Fibroblast of lung (primary cell): Measurements from ENCODE around the gene PLAAT2. TPM values are rescaled to one million over a fixed set of nuclear protein-coding genes. Genes with fewer than 3 reads are reported as not detected.

ENCODE experiments used
- DNase-seq, 2 donors: peaks; one replicate each; pipeline versions ENCODE4 v3.0.0 to v3.0.0-alpha.2; 2010; ENCODE audit warnings: low read depth in 2 of 2
- H2AFZ ChIP-seq: 2 replicates; pipeline ENCODE4 v1.5.1; 2012; ENCODE audit warnings: low read length, control low read depth, inconsistent platforms
- H3K27ac ChIP-seq: 2 replicates; pipeline ENCODE4 v1.5.1; 2011; ENCODE audit warnings: low read length, control low read depth; ENCODE audit not compliant: insufficient read depth
- H3K27me3 ChIP-seq: 2 replicates; pipeline ENCODE4 v1.5.1; 2011; ENCODE audit warnings: mild to moderate bottlenecking, low read length; ENCODE audit not compliant: control insufficient read depth, insufficient read depth
- H3K36me3 ChIP-seq: 2 replicates; pipeline ENCODE4 v1.5.1; 2011; ENCODE audit warnings: low read length; ENCODE audit not compliant: control insufficient read depth, insufficient read depth
- H3K4me1 ChIP-seq: 2 replicates; pipeline ENCODE4 v1.5.1; 2011; ENCODE audit warnings: low read length; ENCODE audit not compliant: control insufficient read depth, insufficient read depth; ENCODE audit errors: extremely low read depth
- H3K4me2 ChIP-seq: 2 replicates; pipeline ENCODE4 v1.5.1; 2011; ENCODE audit warnings: low read length, control low read depth; ENCODE audit not compliant: insufficient read depth; ENCODE audit errors: extremely low read depth
- H3K4me3 ChIP-seq, 4 experiments: fragments of 200-600 bp in 1 of 4; sonication (generic) in 1 of 4; replicated peaks in 1 of 4; 2 replicates each; pipeline ENCODE4 v1.5.1; 2011 to 2016; ENCODE audit warnings: low read length in 4 of 4, low read depth in 3 of 4, mild to moderate bottlenecking in 3 of 4, control low read depth in 2 of 4, inconsistent platforms in 1 of 4, mixed read lengths in 1 of 4; ENCODE audit not compliant: insufficient read depth in 1 of 4; ENCODE audit errors: control extremely low read depth in 1 of 4
- H3K79me2 ChIP-seq: 2 replicates; pipeline ENCODE4 v1.5.1; 2012; ENCODE audit warnings: mild to moderate bottlenecking, low read length, inconsistent platforms; ENCODE audit not compliant: control insufficient read depth, insufficient read depth
- H3K9ac ChIP-seq: 2 replicates; pipeline ENCODE4 v1.5.1; 2011; ENCODE audit warnings: mild to moderate bottlenecking, low read length, control low read depth; ENCODE audit not compliant: insufficient read depth
- H3K9me3 ChIP-seq: 2 replicates; pipeline ENCODE4 v1.5.1; 2012; ENCODE audit warnings: low read depth, low read length; ENCODE audit not compliant: control insufficient read depth, insufficient read depth
- H4K20me1 ChIP-seq: 2 replicates; pipeline ENCODE4 v1.5.1; 2011; ENCODE audit warnings: low read length; ENCODE audit not compliant: control insufficient read depth, insufficient read depth; ENCODE audit errors: extremely low read depth
- CTCF ChIP-seq, 2 donors: IDR thresholded peaks in 1 of 2; conservative IDR thresholded peaks in 1 of 2; 1 replicate in 1 of 2; 2 replicates in 1 of 2; pipeline ENCODE4 v1.5.1; 2011 to 2012; ENCODE audit warnings: low read length in 2 of 2, control low read depth in 1 of 2, inconsistent platforms in 1 of 2, low read depth in 1 of 2, mild to moderate bottlenecking in 1 of 2
- EZH2 ChIP-seq: IDR thresholded peaks from 2 replicates; pipeline ENCODE4 v1.5.1; 2012; ENCODE audit warnings: low read length, control low read depth, mild to moderate bottlenecking; ENCODE audit errors: missing control alignments
- polyA plus RNA-seq, 2 donors: library from polyadenylated mRNA; depleted of rRNA in 1 of 2; stranded (reverse) in 1 of 2; unstranded in 1 of 2; fragments of >200 nt; gene quantifications; 2 replicates each; pipeline ENCODE4 v1.2.1, GENCODE V29; 2011 to 2012; ENCODE audit warnings: missing spikeins in 1 of 2
- total RNA-seq: library from RNA; depleted of rRNA; stranded (reverse); fragments of >200 nt; gene quantifications from 2 replicates; pipeline ENCODE4 v1.2.1, GENCODE V29; 2014

Gene PLAAT2
- total and polyA plus RNA-seq, 2 donors (not counting 1 experiment from before 2014, with no cell fraction given) = not detected

- H4K20me1 ChIP-seq = no peaks in the 10 kb centered on the region
- TF ChIP-seq CTCF (conservative IDR thresholded peaks at IDR 0.05 in 1 of 2, IDR thresholded peaks at IDR 0.05 in 1 of 2; ENCODE audit: low read depth in 1 of 2, low read length in 2 of 2) (no peak), EZH2 (no peak)
- no peaks in the 10 kb centered on the region for H3K36me3 ChIP-seq
- no peak overlapping the region for H3K4me2 ChIP-seq
- H3K9ac ChIP-seq = no peak overlapping the region
- H3K27me3 ChIP-seq = no peaks in the 10 kb centered on the region
- H3K79me2 ChIP-seq = no peaks in the 10 kb centered on the region
- no peak for DNase-seq
- H3K4me3 ChIP-seq = no peak overlapping the region
- H3K4me1 ChIP-seq = no peaks in the 10 kb centered on the region
- H2AFZ ChIP-seq = no peak overlapping the region
- no peaks in the 10 kb centered on the region for H3K9me3 ChIP-seq
- no peak overlapping the region for H3K27ac ChIP-seq
Measured at GRCh38 chr11:63507511-63507910, 55.7 kb downstream of the PLAAT2 start.

GRCh38 chr11:63506876-63507275, 56.3 kb downstream of the PLAAT2 start:
- no peaks in the 10 kb centered on the region for H3K79me2 ChIP-seq
- H3K4me1 ChIP-seq = no peaks in the 10 kb centered on the region
- no peaks in the 10 kb centered on the region for H3K36me3 ChIP-seq
- no peak for DNase-seq
- no peak overlapping the region for H3K9ac ChIP-seq
- no peak overlapping the region for H3K4me3 ChIP-seq
- H3K27me3 ChIP-seq = no peaks in the 10 kb centered on the region
- TF ChIP-seq EZH2 = no peak
- no peak overlapping the region for H3K27ac ChIP-seq
- H3K4me2 ChIP-seq = no peak overlapping the region
- no peak overlapping the region for H2AFZ ChIP-seq
- H3K9me3 ChIP-seq = no peaks in the 10 kb centered on the region
- H4K20me1 ChIP-seq = no peaks in the 10 kb centered on the region

- TF ChIP-seq CTCF (conservative IDR thresholded peaks at IDR 0.05 in 1 of 2, IDR thresholded peaks at IDR 0.05 in 1 of 2; ENCODE audit: low read depth in 1 of 2, low read length in 2 of 2) (no peak), EZH2 (no peak)
Measured at GRCh38 chr11:63505857-63506528, 57.2 kb downstream of the PLAAT2 start, which contains the start of gene LGALS12. Gene LGALS12 (plus strand): TSS chr11:63506084. CDS start chr11:63506459, 375 bp downstream.

More at GRCh38 chr11:63505857-63506528, 57.2 kb downstream of the PLAAT2 start, which contains the start of gene LGALS12:
- H3K27ac ChIP-seq = no peak within 1 kb of the TSS
- H3K36me3 ChIP-seq = no peaks in the 10 kb centered on the region
- H3K4me3 ChIP-seq = no peak within 1 kb of the TSS
- no peak within 1 kb of the TSS for H2AFZ ChIP-seq
- no peaks in the 10 kb centered on the region for H3K4me1 ChIP-seq
- no peaks in the 10 kb centered on the region for H4K20me1 ChIP-seq
- no peaks in the 10 kb centered on the region for H3K9me3 ChIP-seq
- peak; percentile 32 to 48 for DNase-seq
- no peak within 1 kb of the TSS for H3K4me2 ChIP-seq
- no peaks in the 10 kb centered on the region for H3K79me2 ChIP-seq
- H3K27me3 ChIP-seq = no peaks in the 10 kb centered on the region
- H3K9ac ChIP-seq = no peak within 1 kb of the TSS
